ENCODE measurements around the gene TTLL1.

Gene TTLL1

GRCh38 chr22:43079742-43080141 lies 9.4 kb downstream of the TTLL1 start:
- in situ Hi-C loops (cut with MboI; ENCODE audit: low pct_unique_long_range_greater_than_20kb, low sequenced_read_pairs, unreplicated experiment), result no loop called here
- no peak for TF ChIP-seq CTCF (IDR thresholded peaks at IDR 0.05; ENCODE audit: extremely low read depth, insufficient read depth, missing control alignments)
- DNase-seq (ENCODE audit: low spot score), result no peak

GRCh38 chr22:43078522-43078921 lies 10.7 kb downstream of the TTLL1 start:
- DNase-seq (ENCODE audit: low spot score), result no peak
- TF ChIP-seq CTCF (IDR thresholded peaks at IDR 0.05; ENCODE audit: extremely low read depth, insufficient read depth, missing control alignments), result no peak
- in situ Hi-C loops (cut with MboI; ENCODE audit: low pct_unique_long_range_greater_than_20kb, low sequenced_read_pairs, unreplicated experiment), result no loop called here

DNA sequence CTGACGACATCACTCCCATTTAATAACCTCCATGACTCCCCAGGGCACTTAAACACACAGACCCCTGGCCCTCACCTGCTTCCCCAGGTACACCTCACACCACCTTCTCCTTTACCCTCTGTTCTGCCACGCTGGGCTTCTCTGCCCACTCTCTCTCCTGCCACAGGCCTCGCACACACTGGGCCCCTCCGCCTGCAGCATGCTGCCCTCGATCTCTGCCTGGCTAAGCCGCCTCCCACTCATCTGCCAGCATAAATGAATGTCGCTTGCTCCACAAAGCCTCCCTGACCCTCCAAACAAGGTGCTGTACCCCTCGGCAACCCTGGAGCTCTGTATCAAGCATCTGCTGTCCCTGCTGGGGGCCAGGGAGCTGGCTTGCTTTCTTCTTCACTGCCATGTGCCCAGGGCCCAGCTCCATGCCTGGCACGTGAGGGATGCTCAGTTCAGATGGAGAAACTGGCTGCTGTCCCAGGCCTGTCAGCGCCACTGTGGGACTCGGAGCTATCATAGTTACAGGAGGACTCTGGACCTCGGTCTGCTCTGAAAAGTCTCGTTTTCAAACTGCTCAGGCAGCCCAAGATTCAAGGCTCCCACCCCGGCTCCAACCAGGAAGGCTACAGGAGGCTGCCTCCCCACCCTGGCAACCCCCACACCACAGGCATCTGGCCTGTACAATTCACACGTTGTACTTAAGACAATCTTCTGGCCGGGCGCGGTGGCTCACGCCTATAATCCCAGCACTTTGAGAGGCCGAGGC lies 11.9 kb downstream of the TTLL1 start:
- no peak for DNase-seq (ENCODE audit: low spot score)
- in situ Hi-C loops (cut with MboI; ENCODE audit: low pct_unique_long_range_greater_than_20kb, low sequenced_read_pairs, unreplicated experiment), result no loop called here

GRCh38 chr22:43066844-43067385 lies 22.3 kb downstream of the TTLL1 start:
- TF ChIP-seq CTCF (IDR thresholded peaks at IDR 0.05; ENCODE audit: extremely low read depth, insufficient read depth, missing control alignments), result no peak
- in situ Hi-C loops (cut with MboI; ENCODE audit: low pct_unique_long_range_greater_than_20kb, low sequenced_read_pairs, unreplicated experiment), result no loop called here
- DNase-seq (ENCODE audit: low spot score), result no peak

More for the DNA sequence above, 11.9 kb downstream of the TTLL1 start:
- no peak for TF ChIP-seq CTCF (IDR thresholded peaks at IDR 0.05; ENCODE audit: extremely low read depth, insufficient read depth, missing control alignments)

GRCh38 chr22:43066134-43066533 lies 23.1 kb downstream of the TTLL1 start:
- in situ Hi-C loops (cut with MboI; ENCODE audit: low pct_unique_long_range_greater_than_20kb, low sequenced_read_pairs, unreplicated experiment), result no loop called here
- TF ChIP-seq CTCF (IDR thresholded peaks at IDR 0.05; ENCODE audit: extremely low read depth, insufficient read depth, missing control alignments), result no peak
- no peak for DNase-seq (ENCODE audit: low spot score)

DNA sequence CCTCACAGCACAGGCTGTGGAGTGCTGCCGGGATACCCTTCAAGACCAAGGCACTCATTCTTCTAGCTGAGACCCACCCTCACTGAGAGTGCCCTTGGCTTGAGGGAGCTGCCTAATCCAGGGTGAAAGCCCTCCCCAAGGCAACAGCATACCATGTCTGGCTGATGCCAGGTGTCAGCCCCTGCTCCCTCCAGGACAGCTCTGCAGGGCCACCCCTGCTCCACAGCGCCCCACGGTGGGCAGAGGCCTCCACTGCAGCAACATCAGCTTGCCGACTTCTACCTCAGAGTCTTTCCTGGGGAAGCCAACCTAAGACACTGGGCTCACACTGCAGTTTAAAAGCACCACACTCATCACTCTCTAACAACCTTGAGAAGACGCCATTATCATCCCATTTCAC lies 29.0 kb downstream of the TTLL1 start:
- peak; percentile 52 for DNase-seq (ENCODE audit: low spot score)
- in situ Hi-C loops (cut with MboI; ENCODE audit: low pct_unique_long_range_greater_than_20kb, low sequenced_read_pairs, unreplicated experiment), result no loop called here

More for the DNA sequence above, 29.0 kb downstream of the TTLL1 start:
- TF ChIP-seq CTCF (IDR thresholded peaks at IDR 0.05; ENCODE audit: extremely low read depth, insufficient read depth, missing control alignments), result peak; percentile 72
